Panc1 (cell line): ENCODE data around the gene PET100.

Experiments used
- SIN3A ChIP-seq: IDR thresholded peaks from 2 replicates; pipeline ENCODE4 v1.6.1; 2012; ENCODE audit warnings: low read depth, mild to moderate bottlenecking, low read length, moderate library complexity, borderline replicate concordance; ENCODE audit not compliant: insufficient read depth
- TCF7L2 ChIP-seq: IDR thresholded peaks from 2 replicates; pipeline ENCODE4 v1.6.1; 2011; ENCODE audit warnings: mild to moderate bottlenecking, low read depth, low read length, inconsistent platforms
- TF ChIP-seq, protein P1 (sequence below), 2 experiments: IDR thresholded peaks; 2 replicates each; pipeline ENCODE4 v1.6.1; 2011 to 2012; ENCODE audit warnings: low read depth in 2 of 2, control low read depth in 1 of 2, low read length in 1 of 2, mild to moderate bottlenecking in 1 of 2, moderate library complexity in 1 of 2; ENCODE audit not compliant: insufficient read depth in 1 of 2
- TF ChIP-seq, protein P2 (sequence below): fragments of 450-650 bp; IDR thresholded peaks from 2 replicates; pipeline ENCODE4 v1.5.1; 2017; ENCODE audit warnings: mild to moderate bottlenecking

DNA sequence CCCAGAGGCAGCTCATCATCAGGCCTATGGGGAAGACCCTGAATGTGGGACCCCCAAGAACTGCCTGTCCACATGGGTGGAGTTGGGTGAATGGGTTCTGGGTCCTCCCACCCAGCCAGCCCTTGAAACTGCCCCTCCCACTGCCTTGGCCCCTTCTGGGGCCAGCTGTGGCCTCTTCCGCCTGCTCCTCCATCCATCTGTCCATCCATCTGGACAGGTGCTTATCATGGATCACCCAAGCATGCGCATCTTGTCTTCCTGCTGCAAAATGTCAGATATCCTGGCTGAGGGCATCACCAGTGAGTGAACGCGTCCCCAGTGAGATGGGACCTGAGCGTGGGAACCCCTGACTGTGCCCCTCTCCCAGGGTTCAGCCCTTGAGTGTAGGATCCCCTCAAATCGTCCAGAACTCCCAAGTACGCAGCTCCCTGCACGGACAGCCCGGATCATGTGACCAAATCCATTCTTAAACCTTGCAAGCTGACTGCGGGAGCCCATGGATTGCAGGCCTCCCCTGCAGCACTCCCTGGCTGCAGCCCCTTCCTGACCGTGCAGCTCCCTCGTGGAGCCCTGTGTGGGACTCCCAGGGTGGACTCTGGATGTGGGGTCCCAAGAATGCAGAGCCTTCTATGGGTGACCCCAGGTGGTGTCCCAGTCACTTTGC, 9.3 kb downstream of the PET100 start:
- TF ChIP-seq, protein P1, sequence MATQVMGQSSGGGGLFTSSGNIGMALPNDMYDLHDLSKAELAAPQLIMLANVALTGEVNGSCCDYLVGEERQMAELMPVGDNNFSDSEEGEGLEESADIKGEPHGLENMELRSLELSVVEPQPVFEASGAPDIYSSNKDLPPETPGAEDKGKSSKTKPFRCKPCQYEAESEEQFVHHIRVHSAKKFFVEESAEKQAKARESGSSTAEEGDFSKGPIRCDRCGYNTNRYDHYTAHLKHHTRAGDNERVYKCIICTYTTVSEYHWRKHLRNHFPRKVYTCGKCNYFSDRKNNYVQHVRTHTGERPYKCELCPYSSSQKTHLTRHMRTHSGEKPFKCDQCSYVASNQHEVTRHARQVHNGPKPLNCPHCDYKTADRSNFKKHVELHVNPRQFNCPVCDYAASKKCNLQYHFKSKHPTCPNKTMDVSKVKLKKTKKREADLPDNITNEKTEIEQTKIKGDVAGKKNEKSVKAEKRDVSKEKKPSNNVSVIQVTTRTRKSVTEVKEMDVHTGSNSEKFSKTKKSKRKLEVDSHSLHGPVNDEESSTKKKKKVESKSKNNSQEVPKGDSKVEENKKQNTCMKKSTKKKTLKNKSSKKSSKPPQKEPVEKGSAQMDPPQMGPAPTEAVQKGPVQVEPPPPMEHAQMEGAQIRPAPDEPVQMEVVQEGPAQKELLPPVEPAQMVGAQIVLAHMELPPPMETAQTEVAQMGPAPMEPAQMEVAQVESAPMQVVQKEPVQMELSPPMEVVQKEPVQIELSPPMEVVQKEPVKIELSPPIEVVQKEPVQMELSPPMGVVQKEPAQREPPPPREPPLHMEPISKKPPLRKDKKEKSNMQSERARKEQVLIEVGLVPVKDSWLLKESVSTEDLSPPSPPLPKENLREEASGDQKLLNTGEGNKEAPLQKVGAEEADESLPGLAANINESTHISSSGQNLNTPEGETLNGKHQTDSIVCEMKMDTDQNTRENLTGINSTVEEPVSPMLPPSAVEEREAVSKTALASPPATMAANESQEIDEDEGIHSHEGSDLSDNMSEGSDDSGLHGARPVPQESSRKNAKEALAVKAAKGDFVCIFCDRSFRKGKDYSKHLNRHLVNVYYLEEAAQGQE (IDR thresholded peaks at IDR 0.05; ENCODE audit: insufficient read depth in 1 of 2, low read depth in 2 of 2, low read length in 1 of 2) = no peak
- TF ChIP-seq, protein P2, sequence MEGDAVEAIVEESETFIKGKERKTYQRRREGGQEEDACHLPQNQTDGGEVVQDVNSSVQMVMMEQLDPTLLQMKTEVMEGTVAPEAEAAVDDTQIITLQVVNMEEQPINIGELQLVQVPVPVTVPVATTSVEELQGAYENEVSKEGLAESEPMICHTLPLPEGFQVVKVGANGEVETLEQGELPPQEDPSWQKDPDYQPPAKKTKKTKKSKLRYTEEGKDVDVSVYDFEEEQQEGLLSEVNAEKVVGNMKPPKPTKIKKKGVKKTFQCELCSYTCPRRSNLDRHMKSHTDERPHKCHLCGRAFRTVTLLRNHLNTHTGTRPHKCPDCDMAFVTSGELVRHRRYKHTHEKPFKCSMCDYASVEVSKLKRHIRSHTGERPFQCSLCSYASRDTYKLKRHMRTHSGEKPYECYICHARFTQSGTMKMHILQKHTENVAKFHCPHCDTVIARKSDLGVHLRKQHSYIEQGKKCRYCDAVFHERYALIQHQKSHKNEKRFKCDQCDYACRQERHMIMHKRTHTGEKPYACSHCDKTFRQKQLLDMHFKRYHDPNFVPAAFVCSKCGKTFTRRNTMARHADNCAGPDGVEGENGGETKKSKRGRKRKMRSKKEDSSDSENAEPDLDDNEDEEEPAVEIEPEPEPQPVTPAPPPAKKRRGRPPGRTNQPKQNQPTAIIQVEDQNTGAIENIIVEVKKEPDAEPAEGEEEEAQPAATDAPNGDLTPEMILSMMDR = no peak
- TF ChIP-seq SIN3A = no peak
- no peak for TF ChIP-seq TCF7L2
